HG03571 (cell line): Measurements from ENCODE around the gene GLI3.
"Not testable (repeated sequence)": the region's sequence is repeated elsewhere in the genome, so short reads cannot be mapped to it uniquely, and the experiment has no call there.

Experiments used
- ATAC-seq: cut with Tn5 transposase; IDR thresholded peaks from one replicate; pipeline ENCODE4 v1.9.1; 2021; ENCODE audit not compliant: unreplicated experiment

Gene GLI3

GRCh38 chr7:42213093-42213492, 23.9 kb downstream of the GLI3 start:
- no peak for ATAC-seq

DNA sequence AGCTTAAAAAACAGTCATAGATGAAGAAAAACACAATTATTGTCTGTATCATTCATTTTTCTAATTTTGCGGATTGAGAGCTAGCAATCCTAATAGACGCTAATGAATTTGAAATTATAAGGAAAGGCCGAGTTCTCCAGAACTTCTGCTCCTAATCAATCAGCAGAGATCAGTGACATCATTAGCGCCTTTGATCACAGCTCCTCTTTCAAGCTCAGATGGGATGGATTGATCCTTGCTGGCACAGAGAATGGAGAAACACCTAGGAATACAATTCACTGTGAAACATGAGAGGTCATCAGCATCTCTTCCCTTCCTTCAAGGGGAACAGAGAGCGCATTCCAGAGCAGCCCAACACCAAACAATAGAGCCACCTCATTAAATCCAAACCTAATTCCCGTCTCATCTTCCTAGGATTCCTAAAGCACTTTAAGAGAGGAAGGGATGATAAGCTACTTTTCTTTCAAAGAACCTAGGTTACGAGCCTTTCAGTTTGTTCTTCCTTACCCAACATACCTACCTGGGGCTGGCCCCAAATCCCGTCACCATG, 24.4 kb downstream of the GLI3 start:
- no peak for ATAC-seq

DNA sequence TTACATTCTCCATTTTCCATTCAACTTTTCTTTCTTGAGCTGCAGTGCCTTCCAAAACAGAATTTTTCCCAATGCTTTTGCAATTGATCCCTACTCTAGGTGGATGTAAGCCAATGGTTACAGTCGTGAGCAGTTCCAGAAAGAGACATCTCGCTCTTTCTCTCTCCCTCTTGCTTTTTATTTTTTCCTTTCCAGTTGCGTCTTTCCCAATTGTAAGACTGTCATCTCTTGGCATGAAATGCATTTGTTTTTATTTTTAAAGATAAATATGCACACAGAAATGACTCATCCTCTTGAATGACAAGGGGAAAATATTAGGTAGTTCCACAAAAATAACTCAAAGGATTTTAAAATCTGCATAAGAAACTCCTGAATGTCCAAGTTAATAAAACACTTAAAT, 25.1 kb downstream of the GLI3 start:
- no peak for ATAC-seq

- ATAC-seq, result no peak
These were observed 26.2 kb downstream of the GLI3 start for GRCh38 chr7:42210779-42211178.

GRCh38 chr7:42210333-42210732, 26.7 kb downstream of the GLI3 start:
- ATAC-seq, result no peak

- not testable (repeated sequence) for ATAC-seq
These were observed 27.9 kb downstream of the GLI3 start for GRCh38 chr7:42209085-42209484.

DNA sequence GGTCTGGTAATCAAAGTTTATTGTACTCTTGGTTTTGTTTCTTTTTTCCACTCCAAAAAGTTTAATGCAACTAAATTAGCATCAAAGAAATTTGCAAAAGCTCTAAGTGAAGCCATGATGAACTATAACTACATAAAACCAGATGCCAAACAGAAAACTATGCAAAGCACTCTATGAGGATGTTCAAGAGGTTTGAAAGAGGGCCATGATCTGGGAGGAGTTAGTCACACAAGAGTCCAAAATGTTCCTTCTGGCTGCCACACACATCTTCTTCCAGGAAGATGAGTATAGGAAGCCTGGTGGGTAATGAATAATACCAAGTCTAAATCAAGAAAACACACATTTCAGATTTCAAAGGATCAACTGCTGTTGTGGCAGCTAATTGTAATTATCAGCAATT, 28.4 kb downstream of the GLI3 start:
- no peak for ATAC-seq

DNA sequence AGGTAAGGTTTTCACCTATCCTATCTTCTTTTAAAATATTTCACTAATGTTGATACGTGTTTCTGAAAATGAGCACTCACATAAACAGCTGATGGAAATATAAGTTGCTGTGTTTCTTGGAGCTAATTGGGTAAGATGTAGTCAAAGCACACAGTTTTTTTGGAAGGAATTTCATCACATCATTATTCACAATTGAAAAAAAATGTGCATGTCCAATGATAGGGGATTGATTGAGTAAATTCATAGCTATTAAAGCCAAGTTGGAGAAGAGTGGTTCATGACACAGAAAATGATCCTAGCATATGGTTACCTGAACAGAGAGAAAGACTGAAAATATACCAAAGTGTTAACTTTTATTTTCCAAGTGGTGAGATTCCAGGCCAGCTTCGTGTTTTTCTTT, 29.6 kb downstream of the GLI3 start:
- no peak for ATAC-seq

DNA sequence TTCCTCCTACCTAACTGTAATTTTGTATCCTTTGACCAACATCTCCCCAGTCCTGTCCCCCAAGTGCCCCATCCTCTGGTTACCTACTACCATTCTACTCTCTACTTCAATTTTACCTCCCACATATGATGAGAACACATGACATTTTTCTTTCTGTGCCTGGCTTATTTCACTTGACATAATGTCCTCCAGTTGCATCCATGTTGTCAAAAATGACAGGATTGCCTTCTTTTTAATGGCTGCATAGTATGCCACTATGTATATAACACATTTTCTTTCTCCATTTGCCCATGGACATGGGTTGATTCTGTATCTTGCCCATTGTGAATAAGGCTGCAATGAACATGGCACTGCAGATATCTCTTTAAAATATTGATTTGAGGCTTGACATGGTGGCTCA, 33.7 kb downstream of the GLI3 start:
- ATAC-seq, result no peak

DNA sequence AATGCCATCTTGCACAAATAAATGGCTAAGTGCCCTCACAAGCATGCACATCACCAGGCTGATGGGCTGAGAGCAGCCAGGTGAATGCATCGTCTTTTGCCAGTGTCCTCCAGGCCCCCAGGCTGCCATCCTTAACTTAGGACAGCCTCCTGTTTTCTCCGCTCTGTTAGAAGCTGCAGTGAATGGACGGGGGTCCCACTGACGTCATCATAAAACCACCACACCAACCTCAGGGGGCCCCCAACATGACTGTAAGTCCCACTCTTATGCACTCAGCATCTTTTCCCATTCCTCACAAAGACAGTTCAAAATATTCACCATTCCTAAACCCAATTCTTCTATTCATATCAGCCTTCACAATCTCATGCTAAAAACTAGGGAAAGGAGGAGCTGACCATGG, 34.4 kb downstream of the GLI3 start:
- no peak for ATAC-seq

- ATAC-seq, result no peak
These were observed 37.9 kb downstream of the GLI3 start for GRCh38 chr7:42198974-42199668.

DNA sequence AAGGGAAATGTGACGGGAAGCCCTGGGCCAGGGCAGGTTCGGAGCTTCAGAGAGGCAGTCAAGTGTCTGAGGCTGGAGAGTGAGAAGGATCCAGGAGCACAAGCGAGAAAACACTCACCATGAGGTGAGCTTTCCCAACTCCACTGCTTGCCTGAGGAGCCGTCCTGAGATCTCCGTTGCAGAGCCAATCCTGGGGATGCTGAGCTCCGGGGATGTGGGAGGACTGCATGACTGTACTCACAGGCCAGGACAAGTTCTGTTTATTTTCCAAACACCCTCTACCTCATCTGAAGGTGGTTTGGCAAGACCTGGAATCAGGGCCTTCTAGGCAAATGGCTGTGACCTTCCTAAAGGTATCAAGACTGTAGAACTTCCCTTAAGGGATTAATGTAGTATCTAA, 38.7 kb downstream of the GLI3 start:
- no peak for ATAC-seq

DNA sequence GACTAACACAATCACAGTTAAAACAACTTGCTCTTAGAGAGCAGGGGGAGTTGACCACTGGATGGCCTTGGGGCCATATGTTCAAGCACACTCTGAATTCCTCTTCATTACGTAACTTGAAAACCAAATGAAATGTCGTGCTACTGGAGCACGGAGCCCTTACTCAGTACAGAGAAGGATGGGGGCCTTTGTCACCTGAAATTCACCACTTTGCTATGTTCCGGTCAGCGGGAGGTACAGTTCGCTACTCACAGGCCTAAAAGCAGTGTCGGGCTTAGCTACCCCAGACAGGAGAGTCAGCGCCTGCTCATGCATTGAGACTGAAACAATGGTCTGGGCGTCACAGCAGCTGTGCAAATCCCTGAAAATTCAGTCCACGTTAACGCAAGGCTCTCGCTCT, 39.6 kb downstream of the GLI3 start:
- no peak for ATAC-seq

DNA sequence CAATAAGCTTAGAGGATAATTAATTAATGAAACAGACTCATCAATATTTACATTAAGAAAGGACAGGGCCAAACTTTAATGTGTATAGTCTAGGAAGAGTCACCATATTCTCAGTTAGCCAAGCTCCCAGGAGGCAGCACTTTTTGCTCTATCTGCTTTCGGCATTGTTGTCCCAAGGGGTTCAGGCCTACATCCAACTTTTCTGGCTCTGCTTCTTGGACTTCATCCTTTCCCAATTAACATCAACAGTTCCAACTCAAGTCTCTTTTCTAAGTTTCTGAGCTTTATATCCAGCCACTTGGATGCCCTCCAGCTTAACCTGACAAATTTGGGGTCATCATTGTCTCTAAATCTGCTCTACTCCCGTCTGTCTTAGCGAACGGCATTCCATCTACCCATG, 42.8 kb downstream of the GLI3 start:
- no peak for ATAC-seq

DNA sequence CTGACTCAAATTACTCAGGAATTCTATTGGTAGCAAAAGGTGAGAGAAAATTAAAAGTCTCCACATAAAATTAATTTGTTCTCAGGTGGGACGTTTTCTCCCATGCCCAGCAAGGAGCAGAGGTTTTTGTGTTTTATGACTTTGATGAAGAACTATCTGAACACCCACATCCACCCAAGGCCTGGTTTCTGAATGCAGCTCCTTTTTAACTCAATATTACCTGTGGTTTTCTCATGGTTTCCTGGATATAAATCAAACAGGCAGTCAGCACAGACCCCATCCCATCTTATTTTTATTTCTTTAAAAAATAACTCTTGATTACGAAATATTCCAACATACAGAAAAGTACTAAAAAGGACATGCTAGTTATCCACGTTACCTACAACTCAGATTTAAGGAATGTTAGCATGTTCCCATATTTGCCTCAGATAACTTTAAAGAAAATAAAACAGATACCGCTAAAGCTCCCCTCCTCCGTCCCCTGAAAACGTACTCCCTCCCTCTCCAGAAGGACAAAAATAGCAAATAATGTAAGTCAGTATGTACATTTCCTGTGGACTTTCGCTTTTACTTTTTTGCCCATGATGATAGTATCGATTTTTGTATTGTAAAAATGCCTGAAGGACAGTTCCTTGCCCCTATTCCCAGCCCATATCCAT, 43.4 kb downstream of the GLI3 start:
- no peak for ATAC-seq

- no peak for ATAC-seq
These were observed 44.1 kb downstream of the GLI3 start for GRCh38 chr7:42192851-42193461.

- ATAC-seq, result no peak
These were observed 44.9 kb downstream of the GLI3 start for GRCh38 chr7:42192066-42192465.

- ATAC-seq, result no peak
These were observed 47.5 kb downstream of the GLI3 start for GRCh38 chr7:42189535-42189934.

- ATAC-seq, result no peak
These were observed 50.9 kb downstream of the GLI3 start for GRCh38 chr7:42186151-42186550.

- no peak for ATAC-seq
These were observed 51.3 kb downstream of the GLI3 start for GRCh38 chr7:42185726-42186125.

DNA sequence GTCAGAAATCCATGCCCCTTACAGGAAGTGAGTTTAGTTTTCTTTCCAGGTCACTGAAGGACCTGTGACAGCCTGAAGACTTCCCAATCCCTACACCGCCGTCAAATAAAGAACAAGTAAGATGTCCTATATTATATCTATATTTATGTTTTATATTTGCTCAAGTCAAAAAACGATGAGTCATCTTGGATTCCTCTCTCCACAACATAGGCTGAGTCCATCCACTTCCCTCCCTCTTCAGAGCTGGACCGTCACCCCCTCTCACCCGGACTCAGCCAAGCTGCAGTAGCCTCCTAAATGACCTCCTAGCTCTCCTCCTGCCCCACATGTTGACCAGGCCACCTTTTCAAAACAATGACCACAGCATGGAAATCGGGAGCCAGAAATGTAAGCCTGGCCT, 53.5 kb downstream of the GLI3 start:
- ATAC-seq, result no peak

- ATAC-seq, result no peak
These were observed 55.4 kb downstream of the GLI3 start for GRCh38 chr7:42181566-42181965.
